ENCODE data around the gene ABLIM1. TPM values are rescaled to one million over a fixed set of nuclear protein-coding genes. Genes with fewer than 3 reads are reported as not detected.

ABLIM1 gene
- total RNA-seq, 1 experiment from 2014 or later = 34.0 TPM

DNA sequence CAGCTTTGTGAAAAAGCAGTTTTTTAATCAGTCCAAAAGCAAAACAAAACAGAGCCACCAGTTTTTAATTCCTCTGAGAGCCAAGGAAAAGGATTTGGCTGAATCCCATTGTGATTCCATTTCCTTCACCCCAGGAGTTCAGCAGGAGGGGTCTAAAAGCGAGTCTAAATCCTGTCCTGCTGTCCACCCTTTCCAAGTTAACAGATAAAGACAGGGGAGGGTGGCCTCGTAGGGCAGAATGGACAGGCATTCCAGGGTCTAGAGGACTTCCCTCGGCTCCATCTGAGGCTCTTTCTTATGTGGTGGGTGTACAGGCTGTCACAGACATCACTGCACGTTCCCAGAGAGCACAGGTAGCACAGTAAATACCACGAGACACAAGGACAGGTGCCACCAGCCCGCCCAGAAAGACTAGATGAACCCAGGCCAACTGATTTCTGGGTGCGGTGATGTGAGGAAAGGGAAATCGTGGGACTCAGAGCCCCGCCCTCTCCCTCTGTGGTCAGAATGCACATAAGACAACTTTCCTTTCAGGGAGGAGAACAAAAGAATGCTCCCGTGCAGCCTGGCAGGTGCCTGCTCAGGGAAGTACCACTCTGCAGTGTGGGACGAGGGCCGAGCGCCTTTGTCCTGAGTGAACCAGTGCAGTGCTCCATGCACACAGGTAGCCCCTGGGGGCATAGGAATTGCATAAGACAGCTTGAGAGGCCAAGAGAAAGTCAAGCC is 119.7 kb downstream of the ABLIM1 start:
- TF ChIP-seq, protein P1, sequence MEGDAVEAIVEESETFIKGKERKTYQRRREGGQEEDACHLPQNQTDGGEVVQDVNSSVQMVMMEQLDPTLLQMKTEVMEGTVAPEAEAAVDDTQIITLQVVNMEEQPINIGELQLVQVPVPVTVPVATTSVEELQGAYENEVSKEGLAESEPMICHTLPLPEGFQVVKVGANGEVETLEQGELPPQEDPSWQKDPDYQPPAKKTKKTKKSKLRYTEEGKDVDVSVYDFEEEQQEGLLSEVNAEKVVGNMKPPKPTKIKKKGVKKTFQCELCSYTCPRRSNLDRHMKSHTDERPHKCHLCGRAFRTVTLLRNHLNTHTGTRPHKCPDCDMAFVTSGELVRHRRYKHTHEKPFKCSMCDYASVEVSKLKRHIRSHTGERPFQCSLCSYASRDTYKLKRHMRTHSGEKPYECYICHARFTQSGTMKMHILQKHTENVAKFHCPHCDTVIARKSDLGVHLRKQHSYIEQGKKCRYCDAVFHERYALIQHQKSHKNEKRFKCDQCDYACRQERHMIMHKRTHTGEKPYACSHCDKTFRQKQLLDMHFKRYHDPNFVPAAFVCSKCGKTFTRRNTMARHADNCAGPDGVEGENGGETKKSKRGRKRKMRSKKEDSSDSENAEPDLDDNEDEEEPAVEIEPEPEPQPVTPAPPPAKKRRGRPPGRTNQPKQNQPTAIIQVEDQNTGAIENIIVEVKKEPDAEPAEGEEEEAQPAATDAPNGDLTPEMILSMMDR (conservative IDR thresholded peaks at IDR 0.05; ENCODE audit: low read depth, low read length) = no peak
- no peak for TF ChIP-seq EZH2 (IDR thresholded peaks at IDR 0.05; ENCODE audit: borderline replicate concordance, low read depth, low read length, poor library complexity, severe bottlenecking)
- Histone ChIP-seq H3K36me3 (ENCODE audit: insufficient read depth, low read length, poor library complexity, severe bottlenecking) (no peaks in the 10 kb centered on the region), H3K4me3 (ENCODE audit: low read depth, low read length, poor library complexity, severe bottlenecking) (no peak overlapping the region), H3K27ac (ENCODE audit: low read depth, low read length, poor library complexity, severe bottlenecking) (no peak overlapping the region), H3K4me1 (ENCODE audit: insufficient read depth, low read length, poor library complexity, severe bottlenecking) (peaks cover 10% of the 10 kb centered on the region), H3K27me3 (replicated peaks; ENCODE audit: insufficient read depth, low read depth, low read length, poor library complexity) (no peaks in the 10 kb centered on the region), H3K9me3 (ENCODE audit: low read depth, low read length, poor library complexity, severe bottlenecking) (no peaks in the 10 kb centered on the region)
- ChIA-PET CTCF (no interaction called here), POLR2A (ENCODE audit: low non-redundant PET) (no interaction called here)
- intact Hi-C loops (cut with micrococcal nuclease; ENCODE audit: unreplicated experiment) = no loop called here
- no TSS peak for BruUV-seq (replicated peaks)
- DNase-seq (ENCODE audit: low spot score) = peak; percentile 27

DNA sequence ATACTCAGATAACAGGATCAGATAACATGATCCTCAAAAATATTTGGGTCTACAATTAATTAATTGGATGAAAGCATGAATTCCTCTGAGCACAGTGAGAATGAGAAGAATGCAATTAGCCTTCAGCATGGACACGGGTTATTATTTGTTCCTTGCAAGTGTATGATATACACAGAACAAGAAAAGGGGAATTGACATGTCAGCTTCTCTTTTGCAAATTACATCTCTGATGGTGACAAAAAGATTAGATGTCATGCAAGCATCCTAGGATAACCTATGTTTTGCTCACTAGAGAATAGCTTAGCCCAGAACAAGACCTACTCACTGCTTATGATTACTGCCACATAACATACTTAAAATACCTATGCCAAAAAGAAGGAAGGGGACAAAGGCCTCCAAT is 120.3 kb downstream of the ABLIM1 start:
- Histone ChIP-seq H3K27ac (ENCODE audit: low read depth, low read length, poor library complexity, severe bottlenecking) (no peak overlapping the region), H3K27me3 (replicated peaks; ENCODE audit: insufficient read depth, low read depth, low read length, poor library complexity) (no peaks in the 10 kb centered on the region), H3K4me3 (ENCODE audit: low read depth, low read length, poor library complexity, severe bottlenecking) (no peak overlapping the region), H3K9me3 (ENCODE audit: low read depth, low read length, poor library complexity, severe bottlenecking) (no peaks in the 10 kb centered on the region), H3K4me1 (ENCODE audit: insufficient read depth, low read length, poor library complexity, severe bottlenecking) (peaks cover 10% of the 10 kb centered on the region), H3K36me3 (ENCODE audit: insufficient read depth, low read length, poor library complexity, severe bottlenecking) (no peaks in the 10 kb centered on the region)
- BruUV-seq (replicated peaks) = no TSS peak
- DNase-seq (ENCODE audit: low spot score) = no peak
- POLR2A ChIA-PET (ENCODE audit: low non-redundant PET) = no interaction called here
- intact Hi-C loops (cut with micrococcal nuclease; ENCODE audit: unreplicated experiment) = no loop called here
- no peak for TF ChIP-seq EZH2 (IDR thresholded peaks at IDR 0.05; ENCODE audit: borderline replicate concordance, low read depth, low read length, poor library complexity, severe bottlenecking)
- TF ChIP-seq, protein P1 (conservative IDR thresholded peaks at IDR 0.05; ENCODE audit: low read depth, low read length) = no peak
- CTCF ChIA-PET = no interaction called here

DNA sequence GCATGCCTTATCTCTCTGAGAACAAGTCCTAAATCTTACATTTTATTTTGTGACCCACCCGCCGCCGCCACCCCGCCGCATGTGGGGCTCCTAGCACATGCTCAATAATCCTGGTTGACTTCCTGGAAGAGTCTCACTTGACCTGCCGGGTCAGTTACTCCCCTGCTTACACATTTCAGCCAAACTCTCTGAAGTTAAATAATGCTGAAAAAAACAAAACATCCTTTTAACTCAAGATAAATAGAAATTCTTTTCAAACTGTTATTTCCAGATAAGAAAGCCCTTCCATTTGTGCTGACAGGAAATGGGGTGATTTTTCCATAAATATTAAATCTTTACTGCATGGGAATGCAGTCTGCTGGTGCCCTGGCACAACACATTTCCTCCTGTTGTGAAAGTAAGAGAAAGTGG is 123.5 kb downstream of the ABLIM1 start:
- H3K36me3 ChIP-seq (ENCODE audit: insufficient read depth, low read length, poor library complexity, severe bottlenecking) = no peaks in the 10 kb centered on the region
- H3K4me1 ChIP-seq (ENCODE audit: insufficient read depth, low read length, poor library complexity, severe bottlenecking) = peaks cover 10% of the 10 kb centered on the region
- no peaks in the 10 kb centered on the region for H3K9me3 ChIP-seq (ENCODE audit: low read depth, low read length, poor library complexity, severe bottlenecking)
- BruUV-seq (replicated peaks) = no TSS peak
- TF ChIP-seq, protein P1 (conservative IDR thresholded peaks at IDR 0.05; ENCODE audit: low read depth, low read length) = no peak
- no peak for TF ChIP-seq EZH2 (IDR thresholded peaks at IDR 0.05; ENCODE audit: borderline replicate concordance, low read depth, low read length, poor library complexity, severe bottlenecking)
- H3K4me3 ChIP-seq (ENCODE audit: low read depth, low read length, poor library complexity, severe bottlenecking) = no peak overlapping the region
- H3K27ac ChIP-seq (ENCODE audit: low read depth, low read length, poor library complexity, severe bottlenecking) = no peak overlapping the region
- intact Hi-C loops (cut with micrococcal nuclease; ENCODE audit: unreplicated experiment) = no loop called here
- ChIA-PET POLR2A (ENCODE audit: low non-redundant PET) (no interaction called here), CTCF (no interaction called here)
- H3K27me3 ChIP-seq (replicated peaks; ENCODE audit: insufficient read depth, low read depth, low read length, poor library complexity) = no peaks in the 10 kb centered on the region
- no peak for DNase-seq (ENCODE audit: low spot score)
